Epithelial cell of esophagus (primary cell): Measurements from ENCODE around the gene C5.
A peak's percentile ranks its signal among the peaks of the same experiment; 100 is the strongest.

Experiments used
- DNase-seq: peaks from one replicate; pipeline ENCODE4 v3.0.0; 2010; ENCODE audit warnings: low read depth
- H3K4me3 ChIP-seq: 2 replicates; pipeline ENCODE4 v1.5.1; 2011; ENCODE audit warnings: mild to moderate bottlenecking, low read length, control low read depth
- TF ChIP-seq, protein P1 (sequence below): IDR thresholded peaks from 2 replicates; pipeline ENCODE4 v1.5.1; 2011; ENCODE audit warnings: low read depth, mild to moderate bottlenecking, low read length, control low read depth, inconsistent platforms; ENCODE audit not compliant: insufficient read depth; ENCODE audit errors: missing control alignments

C5 gene

GRCh38 chr9:121075251-121076036 lies 25.4 kb upstream of the C5 start:
- H3K4me3 ChIP-seq: peak overlapping the region; percentile 65
- peak; percentile 26 for DNase-seq
- TF ChIP-seq, protein P1, sequence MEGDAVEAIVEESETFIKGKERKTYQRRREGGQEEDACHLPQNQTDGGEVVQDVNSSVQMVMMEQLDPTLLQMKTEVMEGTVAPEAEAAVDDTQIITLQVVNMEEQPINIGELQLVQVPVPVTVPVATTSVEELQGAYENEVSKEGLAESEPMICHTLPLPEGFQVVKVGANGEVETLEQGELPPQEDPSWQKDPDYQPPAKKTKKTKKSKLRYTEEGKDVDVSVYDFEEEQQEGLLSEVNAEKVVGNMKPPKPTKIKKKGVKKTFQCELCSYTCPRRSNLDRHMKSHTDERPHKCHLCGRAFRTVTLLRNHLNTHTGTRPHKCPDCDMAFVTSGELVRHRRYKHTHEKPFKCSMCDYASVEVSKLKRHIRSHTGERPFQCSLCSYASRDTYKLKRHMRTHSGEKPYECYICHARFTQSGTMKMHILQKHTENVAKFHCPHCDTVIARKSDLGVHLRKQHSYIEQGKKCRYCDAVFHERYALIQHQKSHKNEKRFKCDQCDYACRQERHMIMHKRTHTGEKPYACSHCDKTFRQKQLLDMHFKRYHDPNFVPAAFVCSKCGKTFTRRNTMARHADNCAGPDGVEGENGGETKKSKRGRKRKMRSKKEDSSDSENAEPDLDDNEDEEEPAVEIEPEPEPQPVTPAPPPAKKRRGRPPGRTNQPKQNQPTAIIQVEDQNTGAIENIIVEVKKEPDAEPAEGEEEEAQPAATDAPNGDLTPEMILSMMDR: peak; percentile 17

DNA sequence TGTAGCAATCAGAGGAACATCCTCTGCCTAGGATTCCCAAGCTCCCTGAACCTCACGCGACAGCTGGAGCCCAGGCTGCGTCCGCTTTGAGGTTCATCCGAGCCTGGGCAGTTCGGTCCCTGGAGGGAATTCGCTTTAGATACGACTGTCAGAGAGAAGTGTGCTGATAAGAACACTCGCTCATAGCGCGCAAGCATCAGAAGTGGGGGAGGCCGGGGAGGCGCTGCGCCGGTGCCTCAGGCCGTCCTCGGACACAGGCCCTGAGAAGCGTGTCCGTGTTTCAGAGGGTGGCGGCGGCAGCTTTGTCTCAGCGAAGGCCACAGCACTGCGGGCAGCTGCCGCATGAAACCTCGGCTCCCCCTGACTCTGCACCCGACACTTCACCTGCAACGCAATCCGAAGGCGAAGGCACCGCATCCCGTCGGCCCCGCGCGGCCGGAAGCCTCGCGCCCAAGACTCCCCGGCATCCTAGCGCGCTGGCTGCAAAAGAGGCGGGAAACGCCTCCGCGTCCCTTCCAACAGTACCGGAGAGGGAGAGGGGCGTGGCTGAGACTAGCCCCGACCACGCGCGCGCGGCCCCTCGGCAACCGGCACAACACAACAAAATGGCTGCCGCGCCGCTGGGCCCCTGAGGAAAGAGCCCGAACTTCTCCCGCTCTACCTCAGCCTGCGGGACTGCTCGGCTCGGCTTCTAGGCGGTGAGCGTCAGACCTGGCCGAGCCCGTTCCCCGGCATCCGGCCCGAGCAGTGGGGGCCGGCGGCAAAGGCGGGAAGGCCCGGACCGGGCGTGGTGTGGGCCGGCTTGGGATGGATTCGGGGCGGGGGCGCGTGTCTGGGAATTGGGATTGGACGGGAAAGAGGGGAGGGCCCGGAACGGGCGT lies 24.5 kb upstream of the C5 start, which contains the start of gene CNTRL:
Gene CNTRL, plus strand, starts transcription at position 586 of the 881 bp plus-strand sequence. CDS start 13,372 bp downstream, outside the sequence.
- H3K4me3 ChIP-seq: peak within 1 kb of the TSS; percentile 65
- DNase-seq: peak; percentile 88
- TF ChIP-seq, protein P1: no peak

DNA sequence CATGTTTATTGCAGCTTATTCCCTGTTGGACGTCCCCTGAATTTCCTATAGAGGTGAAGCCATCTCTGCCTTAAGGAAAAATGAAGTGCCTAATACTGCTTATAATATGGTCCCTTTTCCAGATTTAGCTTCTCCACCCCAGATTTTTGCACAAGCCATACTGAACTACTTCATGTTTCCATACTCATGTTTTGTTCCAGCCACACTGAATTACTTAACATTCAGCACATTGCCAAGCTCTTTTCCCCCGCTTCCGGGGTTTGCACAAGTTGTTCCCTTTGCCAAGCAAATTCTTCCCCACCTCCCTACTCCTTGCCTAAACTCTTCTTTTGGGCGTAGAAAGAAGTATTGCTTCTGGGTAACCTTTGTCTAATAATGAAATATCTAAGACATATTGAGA lies 23.0 kb upstream of the C5 start:
- DNase-seq: peak; percentile 47
- H3K4me3 ChIP-seq: no peak overlapping the region
- TF ChIP-seq, protein P1: no peak

DNA sequence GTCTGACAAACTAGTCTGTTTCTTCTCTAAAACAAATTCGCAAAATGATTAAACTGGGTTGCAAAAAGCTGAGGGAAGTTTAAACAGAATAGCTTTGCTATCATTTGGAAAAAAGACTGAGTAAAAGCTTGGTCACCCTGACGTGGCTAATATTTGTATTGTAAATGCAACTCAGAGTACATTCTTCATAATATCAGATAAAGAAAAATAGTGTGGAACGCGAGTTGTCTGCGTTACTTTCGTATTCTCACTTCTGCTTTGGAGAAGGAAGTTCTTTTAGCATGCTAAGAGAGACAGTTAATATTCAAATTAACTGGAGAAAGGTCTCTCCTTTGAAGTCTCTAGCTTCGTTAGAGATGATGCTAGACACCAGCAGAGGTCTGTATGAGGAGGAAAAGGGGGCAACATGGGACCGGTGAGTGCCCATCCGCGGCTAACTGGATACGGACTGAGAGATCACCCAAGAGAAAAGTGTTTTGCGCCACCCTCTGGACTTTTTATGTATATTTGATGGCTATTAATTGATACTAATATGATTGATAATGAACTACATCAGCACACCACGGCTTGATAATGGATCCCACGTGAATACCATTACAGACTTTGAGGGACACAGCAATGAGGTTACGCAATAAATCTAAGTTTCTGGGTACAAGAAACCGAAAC lies 21.8 kb upstream of the C5 start:
- TF ChIP-seq, protein P1: peak; percentile 32
- peak overlapping the region; percentile 49 for H3K4me3 ChIP-seq
- DNase-seq: peak; percentile 49

DNA sequence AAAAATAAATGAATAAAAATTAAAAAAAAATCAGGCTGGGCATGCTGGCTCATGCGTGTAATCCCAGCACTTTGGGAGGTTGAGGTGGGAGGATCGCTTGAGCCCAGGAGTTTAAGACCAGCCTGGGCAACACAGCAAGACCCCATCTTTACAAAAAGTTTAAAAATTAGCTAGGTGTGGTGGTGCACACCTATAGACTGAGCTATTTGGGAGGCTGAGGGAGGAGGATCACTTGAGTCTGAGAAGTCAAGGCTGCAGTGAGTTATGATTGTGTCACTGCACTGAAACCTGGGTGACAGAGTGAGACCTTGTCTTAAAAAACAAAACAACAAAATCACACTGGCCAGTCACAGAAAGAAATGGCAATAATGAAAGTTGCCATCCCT lies 21.3 kb upstream of the C5 start:
- peak overlapping the region; percentile 49 for H3K4me3 ChIP-seq
- peak; percentile 25 for DNase-seq
- TF ChIP-seq, protein P1: no peak

- no peak overlapping the region for H3K4me3 ChIP-seq
- TF ChIP-seq, protein P1: no peak
- DNase-seq: no peak
These were observed 19.3 kb upstream of the C5 start for GRCh38 chr9:121069396-121069795.
